Endothelial cell of coronary artery (primary cell): ENCODE results near the gene GAS7. TPM values are rescaled to one million over a fixed set of nuclear protein-coding genes. Genes with fewer than 3 reads are reported as not detected.

Experiments
- total RNA-seq: library from RNA; depleted of rRNA; stranded (reverse); fragments of >200 nt; gene quantifications from 2 replicates; pipeline ENCODE4 v1.2.3, GENCODE V29; 2014

GAS7 gene
- not detected in 2 replicates for total RNA-seq

GRCh38 chr17:10198509-10199249, at the start of gene GAS7:
Gene GAS7 (minus strand): TSS chr17:10198606.

GRCh38 chr17:9905078-9905415, 293.4 kb downstream of the GAS7 start, which contains the start of gene RCVRN:
Gene RCVRN (minus strand): TSS chr17:9905271. CDS start chr17:9905180, 91 bp downstream.

Other genes starting within 250 kb of the GAS7 start
- not detected in 2 replicates for gene MYH13, start 174.4 kb upstream of the GAS7 start, total RNA-seq
- gene MYH8, start 223.3 kb upstream of the GAS7 start, total RNA-seq: not detected in 2 replicates